Putamen (tissue), 1 donor: ENCODE data around the gene STK17B.
"Not testable (repeated sequence)": the region's sequence is repeated elsewhere in the genome, so short reads cannot be mapped to it uniquely, and the experiment has no call there.

Experiments
- DNase-seq: peaks from one replicate; pipeline ENCODE4 v3.0.0-alpha.2; 2016; ENCODE audit warnings: low spot score

Gene STK17B

GRCh38 chr2:196112418-196113034 lies 58.9 kb downstream of the STK17B start:
- no peak for DNase-seq

DNA sequence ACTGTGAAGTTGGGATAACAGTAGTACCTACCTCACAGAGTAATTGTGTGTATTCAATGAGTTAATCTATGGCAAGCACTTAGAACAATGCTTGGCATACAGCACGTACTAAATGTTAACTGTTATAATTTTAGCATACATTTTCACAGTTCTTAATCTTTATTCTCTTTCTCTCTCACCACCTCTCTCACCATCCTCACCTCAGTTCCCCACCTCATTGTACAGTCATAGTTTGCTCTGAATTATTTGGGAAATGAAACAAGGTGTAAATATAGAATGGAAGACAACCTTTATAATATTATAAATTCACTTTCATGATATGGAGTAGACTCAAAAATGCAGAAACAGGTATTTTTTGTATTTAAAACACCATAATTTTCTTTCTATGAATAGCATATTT lies 62.8 kb downstream of the STK17B start:
- no peak for DNase-seq

GRCh38 chr2:196105951-196106350 lies 65.4 kb downstream of the STK17B start:
- no peak for DNase-seq

DNA sequence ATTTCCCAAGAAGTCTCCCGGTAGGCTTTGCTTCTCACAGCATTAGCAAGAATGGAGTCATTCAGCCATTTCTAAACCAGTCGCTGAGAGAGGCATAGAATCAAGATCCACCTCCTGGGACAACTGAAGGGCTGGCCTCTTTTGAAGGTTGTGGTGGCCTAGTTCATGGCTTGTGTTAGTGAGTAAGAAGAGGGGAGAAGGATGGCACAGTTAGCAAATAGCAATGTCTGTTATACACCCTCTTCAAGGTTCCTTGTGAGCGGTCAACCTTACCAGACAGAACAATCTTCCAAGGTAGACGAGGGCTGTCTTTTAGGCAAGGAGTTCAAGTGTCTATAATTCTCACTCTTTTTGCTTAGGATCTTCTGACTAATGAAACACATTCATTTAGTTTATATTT lies 67.3 kb downstream of the STK17B start:
- DNase-seq: no peak

- DNase-seq: no peak
Observed at GRCh38 chr2:196103626-196104025, 67.8 kb downstream of the STK17B start.

- no peak for DNase-seq
Observed at GRCh38 chr2:196101325-196101991, 69.9 kb downstream of the STK17B start.

GRCh38 chr2:196099916-196100315 lies 71.5 kb downstream of the STK17B start:
- no peak for DNase-seq

- no peak for DNase-seq
Observed at GRCh38 chr2:196097864-196098660, 73.3 kb downstream of the STK17B start.

DNA sequence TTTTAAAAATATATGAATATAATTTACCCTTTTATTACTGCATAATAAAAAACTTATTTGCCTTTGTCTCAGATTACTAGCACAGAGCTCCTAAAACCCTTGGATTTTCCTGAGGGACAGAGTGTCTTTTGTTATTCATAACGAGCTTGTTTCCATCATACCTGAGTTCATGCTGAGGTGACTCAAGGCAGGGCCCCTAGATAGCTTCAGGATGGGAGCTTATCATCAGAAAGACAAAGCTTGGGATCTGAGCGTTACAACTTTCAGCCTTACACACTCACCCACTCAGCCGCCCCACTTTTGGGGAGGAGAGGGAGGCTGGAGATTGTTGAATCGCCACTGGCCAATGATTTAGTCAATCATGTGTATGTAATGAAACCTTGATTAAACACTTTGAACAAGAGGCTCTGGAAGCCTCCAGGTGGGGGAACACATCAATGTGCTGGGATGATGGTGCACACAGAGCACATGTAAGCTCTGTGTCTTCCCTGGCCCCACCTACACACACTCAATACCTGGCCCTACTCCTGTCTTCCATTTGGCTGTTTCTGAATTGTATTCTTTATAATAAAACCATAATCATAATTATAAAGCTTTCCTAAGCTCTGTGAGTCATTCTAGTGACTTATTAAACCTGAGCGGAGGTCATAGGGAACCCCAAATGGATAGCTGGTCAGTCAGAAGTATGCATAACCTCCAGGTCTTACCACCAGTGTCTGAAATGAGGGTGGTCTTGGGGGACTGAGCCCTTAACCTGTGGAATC lies 74.2 kb downstream of the STK17B start:
- no peak for DNase-seq

DNA sequence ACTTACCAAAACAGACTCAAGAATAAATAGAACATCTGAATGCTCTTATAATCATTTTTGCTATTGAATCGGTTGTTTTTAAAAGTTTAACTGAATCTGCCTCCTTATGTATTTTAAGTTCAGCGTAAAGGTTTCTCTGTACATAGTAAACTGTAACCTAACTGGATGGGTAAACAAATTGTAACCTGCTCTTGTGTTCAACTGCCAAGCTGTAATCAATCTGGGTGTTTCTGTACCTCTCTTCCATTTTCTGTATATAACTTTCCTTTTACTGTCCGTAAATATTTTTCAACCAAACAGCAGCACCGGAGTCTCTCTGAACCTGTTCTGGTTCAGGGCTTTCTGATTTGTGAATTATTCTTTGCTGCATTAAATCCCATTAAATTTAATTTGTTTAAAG lies 75.1 kb downstream of the STK17B start:
- DNase-seq: no peak

DNA sequence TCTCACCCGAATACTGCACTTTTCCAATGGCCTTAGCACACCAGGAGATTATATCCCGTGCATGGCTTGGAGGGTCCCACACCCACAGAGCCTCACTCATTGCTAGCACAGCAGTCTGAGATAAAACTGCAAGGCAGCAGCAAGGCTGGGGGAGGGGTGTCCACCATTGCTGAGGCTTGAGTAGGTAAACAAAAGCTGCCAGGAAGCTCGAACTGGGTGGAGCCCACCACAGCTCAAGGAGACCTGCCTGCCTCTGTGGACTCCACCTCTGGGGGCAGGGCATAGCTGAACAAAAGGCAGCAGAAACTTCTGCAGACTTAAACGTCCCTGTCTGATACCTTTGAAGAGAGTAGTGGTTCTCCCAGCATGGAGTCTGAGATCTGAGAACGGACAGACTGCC lies 81.9 kb downstream of the STK17B start:
- DNase-seq: not testable (repeated sequence)

- DNase-seq: no peak
Observed at GRCh38 chr2:196088203-196088602, 83.2 kb downstream of the STK17B start.

DNA sequence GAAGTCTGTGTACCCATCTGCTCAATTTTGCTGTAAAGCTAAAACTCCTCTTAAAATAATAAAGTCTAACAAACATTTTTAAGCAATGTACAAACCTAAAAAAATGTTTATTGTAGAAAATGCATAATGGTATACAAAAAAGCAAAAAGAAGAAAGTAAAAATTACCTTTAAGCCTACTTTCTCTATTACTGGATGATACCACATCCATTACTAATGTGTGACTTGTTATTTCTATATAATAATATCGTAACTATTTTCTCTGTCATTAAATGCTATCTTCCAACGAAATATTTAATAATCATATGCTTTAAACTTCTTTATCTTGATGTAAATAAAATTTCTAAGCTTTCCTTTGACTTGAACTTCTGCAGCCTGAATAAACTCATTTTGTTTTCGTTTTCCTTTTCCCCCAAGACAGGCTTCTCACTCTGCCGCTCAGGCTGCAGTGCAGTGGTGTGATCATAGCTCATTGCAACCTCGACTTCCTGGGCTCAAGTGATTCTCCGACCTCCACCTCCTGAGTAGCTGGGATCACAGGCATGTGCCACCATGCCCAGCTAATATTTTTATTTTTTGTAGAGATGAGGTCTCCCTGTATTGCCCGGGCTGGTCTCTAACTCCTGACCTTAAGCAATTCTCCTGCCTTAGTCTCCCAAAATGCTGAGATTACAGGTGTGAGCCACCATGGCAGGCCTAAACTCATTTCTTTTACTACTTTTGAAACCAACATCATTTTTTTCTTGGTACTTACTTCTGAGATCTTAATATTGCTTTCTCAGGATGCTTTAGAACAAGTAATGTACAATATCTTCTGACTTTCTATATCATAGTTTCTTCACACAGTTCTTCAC lies 84.6 kb downstream of the STK17B start:
- no peak for DNase-seq

DNA sequence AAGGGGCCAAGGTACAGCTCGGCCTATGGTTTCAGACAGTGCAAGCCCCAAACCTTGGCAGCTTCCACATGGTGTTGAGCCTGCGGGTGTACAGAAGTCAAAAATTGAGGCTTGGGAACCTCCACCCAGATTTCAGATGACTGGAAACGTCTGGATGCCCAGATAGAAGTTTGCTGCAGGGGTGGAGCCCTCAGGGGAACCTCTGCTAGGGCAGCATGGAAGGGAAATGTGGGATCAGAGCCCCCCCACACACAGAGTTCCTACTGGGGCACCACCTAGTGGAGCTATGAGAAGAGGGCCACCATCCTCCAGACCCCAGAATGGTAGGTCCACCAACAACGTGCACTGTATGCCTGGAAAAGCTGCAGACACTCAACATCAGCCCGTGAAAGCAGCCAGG lies 87.8 kb downstream of the STK17B start:
- no peak for DNase-seq
